Measurements from ENCODE around the gene GRIN2A. TPM values are rescaled to one million over a fixed set of nuclear protein-coding genes. Genes with fewer than 3 reads are reported as not detected.

GRIN2A gene
- total RNA-seq, 2 experiments from 2014 or later, result not detected

DNA sequence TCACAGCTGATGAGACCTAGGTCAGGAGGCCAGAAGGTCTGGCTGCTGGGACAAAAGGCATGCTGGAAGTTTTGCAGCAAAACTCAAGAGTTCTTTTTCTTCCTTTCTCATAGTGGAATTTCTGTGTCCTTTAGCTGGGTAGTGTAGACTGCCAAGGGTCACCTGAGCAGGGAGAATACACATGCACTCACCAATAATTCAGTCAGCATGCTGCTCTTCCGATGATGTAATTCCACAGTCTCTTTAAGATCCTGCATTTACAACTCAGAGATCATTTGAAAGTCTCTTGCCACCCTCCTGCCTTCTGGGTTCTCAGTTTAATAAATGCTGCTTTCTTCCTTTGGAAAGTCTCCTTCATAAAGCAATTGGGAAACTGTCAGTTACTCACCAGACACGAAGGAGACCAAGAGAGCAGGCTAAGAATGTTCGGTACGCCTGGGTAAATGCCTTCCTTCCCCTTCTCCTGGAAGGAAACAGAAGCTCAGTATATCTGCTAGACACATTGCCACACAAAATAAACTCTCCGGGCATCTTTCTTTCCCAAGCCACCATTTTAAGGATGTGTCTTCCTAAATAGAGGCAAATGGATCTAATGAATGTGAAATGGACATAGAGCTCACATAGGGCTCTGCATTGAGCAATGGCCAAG, 473.1 kb downstream of the GRIN2A start:
- no peaks in the 10 kb centered on the region for H3K36me3 ChIP-seq (ENCODE audit: insufficient read depth, low read length)
- no peak overlapping the region for H3K4me2 ChIP-seq (ENCODE audit: low read length)
- no peak overlapping the region for H2AFZ ChIP-seq (ENCODE audit: low read length)
- no peak overlapping the region for H3K4me3 ChIP-seq (ENCODE audit: low read depth, low read length, poor library complexity, severe bottlenecking)
- no peaks in the 10 kb centered on the region for H4K20me1 ChIP-seq (ENCODE audit: insufficient read depth, low read length)
- intact Hi-C loops (cut with micrococcal nuclease; ENCODE audit: unreplicated experiment), result no loop called here
- TF ChIP-seq, protein P1, sequence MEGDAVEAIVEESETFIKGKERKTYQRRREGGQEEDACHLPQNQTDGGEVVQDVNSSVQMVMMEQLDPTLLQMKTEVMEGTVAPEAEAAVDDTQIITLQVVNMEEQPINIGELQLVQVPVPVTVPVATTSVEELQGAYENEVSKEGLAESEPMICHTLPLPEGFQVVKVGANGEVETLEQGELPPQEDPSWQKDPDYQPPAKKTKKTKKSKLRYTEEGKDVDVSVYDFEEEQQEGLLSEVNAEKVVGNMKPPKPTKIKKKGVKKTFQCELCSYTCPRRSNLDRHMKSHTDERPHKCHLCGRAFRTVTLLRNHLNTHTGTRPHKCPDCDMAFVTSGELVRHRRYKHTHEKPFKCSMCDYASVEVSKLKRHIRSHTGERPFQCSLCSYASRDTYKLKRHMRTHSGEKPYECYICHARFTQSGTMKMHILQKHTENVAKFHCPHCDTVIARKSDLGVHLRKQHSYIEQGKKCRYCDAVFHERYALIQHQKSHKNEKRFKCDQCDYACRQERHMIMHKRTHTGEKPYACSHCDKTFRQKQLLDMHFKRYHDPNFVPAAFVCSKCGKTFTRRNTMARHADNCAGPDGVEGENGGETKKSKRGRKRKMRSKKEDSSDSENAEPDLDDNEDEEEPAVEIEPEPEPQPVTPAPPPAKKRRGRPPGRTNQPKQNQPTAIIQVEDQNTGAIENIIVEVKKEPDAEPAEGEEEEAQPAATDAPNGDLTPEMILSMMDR (conservative IDR thresholded peaks at IDR 0.05; ENCODE audit: low read length), result no peak
- TF ChIP-seq EZH2phosphoT487 (IDR thresholded peaks at IDR 0.05; ENCODE audit: borderline replicate concordance, low read depth, low read length), result no peak
- no peaks in the 10 kb centered on the region for H3K9me2 ChIP-seq (ENCODE audit: insufficient read depth, low read length)
- ChIA-PET CTCF (ENCODE audit: unreplicated experiment) (interaction anchor here (0.6 kb wide), 1 partner anchor 555 kb away, joined by 3 read pairs; no protein-coding TSS in a partner anchor), POLR2A (no interaction called here)
- BruUV-seq (replicated peaks), result no TSS peak
- H3K79me2 ChIP-seq (ENCODE audit: insufficient read depth, low read depth, low read length), result no peaks in the 10 kb centered on the region
- no peak overlapping the region for H3K27ac ChIP-seq (ENCODE audit: low read depth, low read length, poor library complexity, severe bottlenecking)
- no peaks in the 10 kb centered on the region for H3K9me3 ChIP-seq (ENCODE audit: low read length)
- no peak for DNase-seq (ENCODE audit: low spot score)
- no peaks in the 10 kb centered on the region for H3K4me1 ChIP-seq (ENCODE audit: insufficient read depth, low read length, poor library complexity, severe bottlenecking)

- no peaks in the 10 kb centered on the region for H3K9me2 ChIP-seq (ENCODE audit: insufficient read depth, low read length)
- no peaks in the 10 kb centered on the region for H3K4me1 ChIP-seq (ENCODE audit: insufficient read depth, low read length, poor library complexity, severe bottlenecking)
- H2AFZ ChIP-seq (ENCODE audit: low read length), result no peak overlapping the region
- intact Hi-C loops (cut with micrococcal nuclease; ENCODE audit: unreplicated experiment), result no loop called here
- no peak overlapping the region for H3K27ac ChIP-seq (ENCODE audit: low read depth, low read length, poor library complexity, severe bottlenecking)
- no peak overlapping the region for H3K4me2 ChIP-seq (ENCODE audit: low read length)
- no peaks in the 10 kb centered on the region for H4K20me1 ChIP-seq (ENCODE audit: insufficient read depth, low read length)
- H3K79me2 ChIP-seq (ENCODE audit: insufficient read depth, low read depth, low read length), result no peaks in the 10 kb centered on the region
- no peak for TF ChIP-seq EZH2phosphoT487 (IDR thresholded peaks at IDR 0.05; ENCODE audit: borderline replicate concordance, low read depth, low read length)
- TF ChIP-seq, protein P1 (conservative IDR thresholded peaks at IDR 0.05; ENCODE audit: low read length), result no peak
- no peak overlapping the region for H3K4me3 ChIP-seq (ENCODE audit: low read depth, low read length, poor library complexity, severe bottlenecking)
- CTCF ChIA-PET (ENCODE audit: unreplicated experiment), result no interaction called here
- no TSS peak for BruUV-seq (replicated peaks)
- no peak for DNase-seq (ENCODE audit: low spot score)
- POLR2A ChIA-PET, result no interaction called here
- no peaks in the 10 kb centered on the region for H3K36me3 ChIP-seq (ENCODE audit: insufficient read depth, low read length)
- H3K9me3 ChIP-seq (ENCODE audit: low read length), result no peaks in the 10 kb centered on the region
Observed at GRCh38 chr16:9706217-9706836, 475.9 kb downstream of the GRIN2A start.

- Histone ChIP-seq H3K4me2 (ENCODE audit: low read length) (no peak overlapping the region), H3K27ac (ENCODE audit: low read depth, low read length, poor library complexity, severe bottlenecking) (no peak overlapping the region), H3K9me3 (ENCODE audit: low read length) (no peaks in the 10 kb centered on the region), H2AFZ (ENCODE audit: low read length) (no peak overlapping the region), H3K9me2 (ENCODE audit: insufficient read depth, low read length) (no peaks in the 10 kb centered on the region), H4K20me1 (ENCODE audit: insufficient read depth, low read length) (no peaks in the 10 kb centered on the region), H3K36me3 (ENCODE audit: insufficient read depth, low read length) (no peaks in the 10 kb centered on the region), H3K4me3 (ENCODE audit: low read depth, low read length, poor library complexity, severe bottlenecking) (no peak overlapping the region), H3K79me2 (ENCODE audit: insufficient read depth, low read depth, low read length) (no peaks in the 10 kb centered on the region), H3K4me1 (ENCODE audit: insufficient read depth, low read length, poor library complexity, severe bottlenecking) (no peaks in the 10 kb centered on the region)
- DNase-seq (ENCODE audit: low spot score), result no peak
- TF ChIP-seq, protein P1 (conservative IDR thresholded peaks at IDR 0.05; ENCODE audit: low read length), result no peak
- TF ChIP-seq EZH2phosphoT487 (IDR thresholded peaks at IDR 0.05; ENCODE audit: borderline replicate concordance, low read depth, low read length), result no peak
- ChIA-PET POLR2A (no interaction called here), CTCF (ENCODE audit: unreplicated experiment) (no interaction called here)
- intact Hi-C loops (cut with micrococcal nuclease; ENCODE audit: unreplicated experiment), result no loop called here
- BruUV-seq (replicated peaks), result no TSS peak
Observed at GRCh38 chr16:9703731-9704130, 478.5 kb downstream of the GRIN2A start.

Measured in OCI-LY7 (cell line).